Fibroblast of lung (primary cell): ENCODE results near the gene OR4C12. TPM values are rescaled to one million over a fixed set of nuclear protein-coding genes. Genes with fewer than 3 reads are reported as not detected.
"Not testable (repeated sequence)": the region's sequence is repeated elsewhere in the genome, so short reads cannot be mapped to it uniquely, and the experiment has no call there.

Source experiments
- DNase-seq, 2 donors: peaks; one replicate each; pipeline versions ENCODE4 v3.0.0 to v3.0.0-alpha.2; 2010; ENCODE audit warnings: low read depth in 2 of 2
- H2AFZ ChIP-seq: 2 replicates; pipeline ENCODE4 v1.5.1; 2012; ENCODE audit warnings: low read length, control low read depth, inconsistent platforms
- H3K27ac ChIP-seq: 2 replicates; pipeline ENCODE4 v1.5.1; 2011; ENCODE audit warnings: low read length, control low read depth; ENCODE audit not compliant: insufficient read depth
- H3K27me3 ChIP-seq: 2 replicates; pipeline ENCODE4 v1.5.1; 2011; ENCODE audit warnings: mild to moderate bottlenecking, low read length; ENCODE audit not compliant: control insufficient read depth, insufficient read depth
- H3K36me3 ChIP-seq: 2 replicates; pipeline ENCODE4 v1.5.1; 2011; ENCODE audit warnings: low read length; ENCODE audit not compliant: control insufficient read depth, insufficient read depth
- H3K4me1 ChIP-seq: 2 replicates; pipeline ENCODE4 v1.5.1; 2011; ENCODE audit warnings: low read length; ENCODE audit not compliant: control insufficient read depth, insufficient read depth; ENCODE audit errors: extremely low read depth
- H3K4me2 ChIP-seq: 2 replicates; pipeline ENCODE4 v1.5.1; 2011; ENCODE audit warnings: low read length, control low read depth; ENCODE audit not compliant: insufficient read depth; ENCODE audit errors: extremely low read depth
- H3K4me3 ChIP-seq, 4 experiments: fragments of 200-600 bp in 1 of 4; sonication (generic) in 1 of 4; replicated peaks in 1 of 4; 2 replicates each; pipeline ENCODE4 v1.5.1; 2011 to 2016; ENCODE audit warnings: low read length in 4 of 4, low read depth in 3 of 4, mild to moderate bottlenecking in 3 of 4, control low read depth in 2 of 4, inconsistent platforms in 1 of 4, mixed read lengths in 1 of 4; ENCODE audit not compliant: insufficient read depth in 1 of 4; ENCODE audit errors: control extremely low read depth in 1 of 4
- H3K79me2 ChIP-seq: 2 replicates; pipeline ENCODE4 v1.5.1; 2012; ENCODE audit warnings: mild to moderate bottlenecking, low read length, inconsistent platforms; ENCODE audit not compliant: control insufficient read depth, insufficient read depth
- H3K9ac ChIP-seq: 2 replicates; pipeline ENCODE4 v1.5.1; 2011; ENCODE audit warnings: mild to moderate bottlenecking, low read length, control low read depth; ENCODE audit not compliant: insufficient read depth
- H3K9me3 ChIP-seq: 2 replicates; pipeline ENCODE4 v1.5.1; 2012; ENCODE audit warnings: low read depth, low read length; ENCODE audit not compliant: control insufficient read depth, insufficient read depth
- H4K20me1 ChIP-seq: 2 replicates; pipeline ENCODE4 v1.5.1; 2011; ENCODE audit warnings: low read length; ENCODE audit not compliant: control insufficient read depth, insufficient read depth; ENCODE audit errors: extremely low read depth
- EZH2 ChIP-seq: IDR thresholded peaks from 2 replicates; pipeline ENCODE4 v1.5.1; 2012; ENCODE audit warnings: low read length, control low read depth, mild to moderate bottlenecking; ENCODE audit errors: missing control alignments
- polyA minus RNA-seq: library from RNA; depleted of rRNA, polyadenylated mRNA; stranded (reverse); fragments of >200 nt; gene quantifications from 2 replicates; pipeline ENCODE4 v1.2.3, GENCODE V29; 2011; ENCODE audit warnings: low replicate concordance
- polyA plus RNA-seq, 2 donors: library from polyadenylated mRNA; depleted of rRNA in 1 of 2; stranded (reverse) in 1 of 2; unstranded in 1 of 2; fragments of >200 nt; gene quantifications; 2 replicates each; pipeline ENCODE4 v1.2.1, GENCODE V29; 2011 to 2012; ENCODE audit warnings: missing spikeins in 1 of 2
- total RNA-seq: library from RNA; depleted of rRNA; stranded (reverse); fragments of >200 nt; gene quantifications from 2 replicates; pipeline ENCODE4 v1.2.1, GENCODE V29; 2014
- TF ChIP-seq, protein P1 (sequence below), 2 donors: IDR thresholded peaks in 1 of 2; conservative IDR thresholded peaks in 1 of 2; 1 replicate in 1 of 2; 2 replicates in 1 of 2; pipeline ENCODE4 v1.5.1; 2011 to 2012; ENCODE audit warnings: low read length in 2 of 2, control low read depth in 1 of 2, inconsistent platforms in 1 of 2, low read depth in 1 of 2, mild to moderate bottlenecking in 1 of 2

OR4C12 gene
- total RNA-seq (not detected in 2 replicates), polyA plus RNA-seq (not detected in 2 replicates), polyA minus RNA-seq (not detected in 2 replicates)
- not detected in 2 replicates for polyA plus RNA-seq (2012)

DNA sequence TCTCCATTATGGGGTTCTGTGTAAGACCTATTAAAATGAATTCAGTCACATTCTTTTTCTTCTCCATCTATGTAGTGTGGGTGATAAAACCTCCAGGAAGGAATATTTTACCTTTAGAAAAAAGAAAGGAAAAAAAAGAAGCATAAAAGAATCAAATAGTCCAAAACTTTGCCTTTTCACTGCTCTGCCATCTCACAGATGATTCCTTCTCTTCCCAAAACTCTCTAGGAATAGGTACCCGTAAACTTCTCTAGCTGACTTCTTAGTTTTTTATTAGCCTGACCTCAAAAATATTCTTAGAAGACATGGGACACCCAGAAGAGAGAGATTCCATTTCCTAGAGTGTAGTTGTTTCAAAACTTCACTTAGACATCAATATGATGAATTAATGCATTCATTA, at the start of gene OR4C12:
Gene OR4C12 (minus strand): TSS at position 101 of the 400 bp plus-strand sequence. CDS start 34 bp downstream, at position 67.
- not testable (repeated sequence) for H3K4me3 ChIP-seq, H4K20me1 ChIP-seq, H3K9ac ChIP-seq, H3K4me1 ChIP-seq, H2AFZ ChIP-seq, H3K36me3 ChIP-seq, H3K27me3 ChIP-seq, H3K27ac ChIP-seq, DNase-seq, H3K9me3 ChIP-seq, H3K4me2 ChIP-seq, H3K79me2 ChIP-seq

DNA sequence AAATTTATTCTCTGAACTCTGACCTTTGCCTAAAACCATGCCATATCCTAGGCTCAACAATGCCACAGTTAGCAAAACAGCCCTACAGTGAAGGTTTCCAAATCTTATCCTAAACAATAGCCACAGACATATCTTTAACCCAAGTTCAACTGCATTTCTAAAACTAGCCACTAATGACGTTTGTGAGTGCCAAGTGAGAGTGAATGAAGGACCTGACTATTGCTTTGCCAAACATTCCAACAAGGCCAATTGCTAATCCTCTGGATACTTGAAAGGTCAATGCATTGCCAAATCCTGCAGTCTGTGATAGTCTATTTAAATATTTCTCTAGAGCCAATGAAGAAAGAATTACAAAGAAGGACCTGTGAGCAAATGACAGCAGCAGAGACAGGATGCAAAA, 47.9 kb upstream of the OR4C12 start:
- Histone ChIP-seq H3K9me3 (no peaks in the 10 kb centered on the region), H3K9ac (no peak overlapping the region), H3K4me2 (no peak overlapping the region), H3K79me2 (no peaks in the 10 kb centered on the region), H3K27ac (no peak overlapping the region), H3K4me3 (no peak overlapping the region), H4K20me1 (no peaks in the 10 kb centered on the region), H3K4me1 (no peaks in the 10 kb centered on the region), H2AFZ (no peak overlapping the region), H3K36me3 (no peaks in the 10 kb centered on the region), H3K27me3 (no peaks in the 10 kb centered on the region)
- DNase-seq, result no peak
- TF ChIP-seq EZH2, result no peak
- TF ChIP-seq, protein P1, sequence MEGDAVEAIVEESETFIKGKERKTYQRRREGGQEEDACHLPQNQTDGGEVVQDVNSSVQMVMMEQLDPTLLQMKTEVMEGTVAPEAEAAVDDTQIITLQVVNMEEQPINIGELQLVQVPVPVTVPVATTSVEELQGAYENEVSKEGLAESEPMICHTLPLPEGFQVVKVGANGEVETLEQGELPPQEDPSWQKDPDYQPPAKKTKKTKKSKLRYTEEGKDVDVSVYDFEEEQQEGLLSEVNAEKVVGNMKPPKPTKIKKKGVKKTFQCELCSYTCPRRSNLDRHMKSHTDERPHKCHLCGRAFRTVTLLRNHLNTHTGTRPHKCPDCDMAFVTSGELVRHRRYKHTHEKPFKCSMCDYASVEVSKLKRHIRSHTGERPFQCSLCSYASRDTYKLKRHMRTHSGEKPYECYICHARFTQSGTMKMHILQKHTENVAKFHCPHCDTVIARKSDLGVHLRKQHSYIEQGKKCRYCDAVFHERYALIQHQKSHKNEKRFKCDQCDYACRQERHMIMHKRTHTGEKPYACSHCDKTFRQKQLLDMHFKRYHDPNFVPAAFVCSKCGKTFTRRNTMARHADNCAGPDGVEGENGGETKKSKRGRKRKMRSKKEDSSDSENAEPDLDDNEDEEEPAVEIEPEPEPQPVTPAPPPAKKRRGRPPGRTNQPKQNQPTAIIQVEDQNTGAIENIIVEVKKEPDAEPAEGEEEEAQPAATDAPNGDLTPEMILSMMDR (conservative IDR thresholded peaks at IDR 0.05 in 1 of 2, IDR thresholded peaks at IDR 0.05 in 1 of 2; ENCODE audit: low read depth in 1 of 2, low read length in 2 of 2), result no peak

DNA sequence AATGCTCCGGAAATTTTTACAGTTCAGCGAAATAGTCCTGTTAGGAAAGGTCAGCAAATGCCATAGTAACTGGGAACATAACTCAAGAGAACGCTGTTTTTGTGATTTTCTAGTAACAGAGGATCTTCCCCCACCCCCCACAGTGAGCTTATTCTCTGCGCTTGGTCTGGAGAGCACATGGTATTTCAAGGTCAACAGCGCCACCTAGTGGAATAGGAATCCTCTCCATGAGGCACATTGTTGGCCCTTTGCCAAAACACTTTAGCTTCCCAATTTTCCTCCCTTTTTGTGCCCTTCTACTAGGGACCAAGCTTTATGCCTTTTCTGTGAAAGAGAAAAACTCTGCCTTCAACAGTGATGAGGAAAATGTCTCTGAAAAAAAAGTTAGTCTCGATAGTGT, 13.2 kb upstream of the OR4C12 start:
- H2AFZ ChIP-seq, result no peak overlapping the region
- H3K4me2 ChIP-seq, result no peak overlapping the region
- H3K4me3 ChIP-seq, result no peak overlapping the region
- H3K36me3 ChIP-seq, result no peaks in the 10 kb centered on the region
- H3K9ac ChIP-seq, result no peak overlapping the region
- DNase-seq, result peak; percentile 7 to 28
- no peak overlapping the region for H3K27ac ChIP-seq
- H4K20me1 ChIP-seq, result no peaks in the 10 kb centered on the region
- H3K79me2 ChIP-seq, result no peaks in the 10 kb centered on the region
- H3K4me1 ChIP-seq, result no peaks in the 10 kb centered on the region
- TF ChIP-seq EZH2, result no peak
- TF ChIP-seq, protein P1 (conservative IDR thresholded peaks at IDR 0.05 in 1 of 2, IDR thresholded peaks at IDR 0.05 in 1 of 2; ENCODE audit: low read depth in 1 of 2, low read length in 2 of 2), result peak; percentile 23 to 28
- H3K9me3 ChIP-seq, result no peaks in the 10 kb centered on the region
- no peaks in the 10 kb centered on the region for H3K27me3 ChIP-seq

DNA sequence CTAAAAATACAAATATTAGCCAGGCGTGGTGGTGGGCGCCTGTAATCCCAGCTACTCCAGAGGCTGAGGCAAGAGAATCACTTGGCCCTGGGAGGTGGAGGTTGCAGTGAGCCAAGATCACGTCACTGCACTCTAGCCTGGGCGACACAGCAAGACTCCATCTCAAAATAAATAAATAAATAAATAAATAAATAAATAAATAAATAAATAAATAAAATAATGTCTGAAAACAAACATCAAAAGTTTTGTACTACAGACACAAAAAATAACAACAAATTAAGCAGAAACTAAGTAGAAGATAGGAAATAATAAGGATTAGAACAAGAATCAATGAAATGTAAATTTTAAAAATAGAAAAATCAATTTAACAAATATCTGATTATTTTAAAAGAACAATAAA, 8.9 kb downstream of the OR4C12 start:
- not testable (repeated sequence) for H3K27ac ChIP-seq

More for the DNA sequence above, 8.9 kb downstream of the OR4C12 start:
- not testable (repeated sequence) for H3K9ac ChIP-seq, DNase-seq, H3K4me1 ChIP-seq, H3K27me3 ChIP-seq, H3K79me2 ChIP-seq, H4K20me1 ChIP-seq, H3K4me2 ChIP-seq, H2AFZ ChIP-seq, H3K4me3 ChIP-seq, H3K9me3 ChIP-seq, H3K36me3 ChIP-seq
